Measurements from ENCODE around the gene EEF1B2.

DNA sequence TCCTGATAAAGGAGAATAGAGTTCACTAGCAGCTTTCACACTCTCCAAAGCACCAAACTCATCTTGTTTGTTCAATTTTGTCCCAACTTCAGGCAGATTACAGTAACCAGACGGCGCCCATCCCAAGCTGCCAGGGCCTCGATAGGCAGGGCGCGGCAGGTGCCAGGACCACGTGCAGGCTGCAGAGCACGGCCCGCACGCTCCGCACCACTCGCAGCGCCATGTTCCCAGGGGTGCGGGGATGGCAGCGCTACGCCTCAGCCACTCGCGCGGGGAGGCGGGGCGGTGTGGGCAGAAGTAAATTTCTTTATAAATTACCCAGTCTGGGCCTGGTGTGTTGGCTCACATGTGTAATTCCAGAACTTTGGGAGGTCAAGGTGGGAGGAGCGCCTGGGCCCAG lies 43.4 kb upstream of the EEF1B2 start:
- no peak for TF ChIP-seq CEBPB (IDR thresholded peaks at IDR 0.05)
- no peak for TF ChIP-seq ZBTB7A (IDR thresholded peaks at IDR 0.05; ENCODE audit: low read depth)
- no peak for TF ChIP-seq YY1 (IDR thresholded peaks at IDR 0.05; ENCODE audit: low read depth)
- TF ChIP-seq EP300 (IDR thresholded peaks at IDR 0.05; ENCODE audit: borderline replicate concordance) = no peak
- TF ChIP-seq TAF1 (IDR thresholded peaks at IDR 0.05; ENCODE audit: low read depth) = no peak
- TF ChIP-seq, protein P1, sequence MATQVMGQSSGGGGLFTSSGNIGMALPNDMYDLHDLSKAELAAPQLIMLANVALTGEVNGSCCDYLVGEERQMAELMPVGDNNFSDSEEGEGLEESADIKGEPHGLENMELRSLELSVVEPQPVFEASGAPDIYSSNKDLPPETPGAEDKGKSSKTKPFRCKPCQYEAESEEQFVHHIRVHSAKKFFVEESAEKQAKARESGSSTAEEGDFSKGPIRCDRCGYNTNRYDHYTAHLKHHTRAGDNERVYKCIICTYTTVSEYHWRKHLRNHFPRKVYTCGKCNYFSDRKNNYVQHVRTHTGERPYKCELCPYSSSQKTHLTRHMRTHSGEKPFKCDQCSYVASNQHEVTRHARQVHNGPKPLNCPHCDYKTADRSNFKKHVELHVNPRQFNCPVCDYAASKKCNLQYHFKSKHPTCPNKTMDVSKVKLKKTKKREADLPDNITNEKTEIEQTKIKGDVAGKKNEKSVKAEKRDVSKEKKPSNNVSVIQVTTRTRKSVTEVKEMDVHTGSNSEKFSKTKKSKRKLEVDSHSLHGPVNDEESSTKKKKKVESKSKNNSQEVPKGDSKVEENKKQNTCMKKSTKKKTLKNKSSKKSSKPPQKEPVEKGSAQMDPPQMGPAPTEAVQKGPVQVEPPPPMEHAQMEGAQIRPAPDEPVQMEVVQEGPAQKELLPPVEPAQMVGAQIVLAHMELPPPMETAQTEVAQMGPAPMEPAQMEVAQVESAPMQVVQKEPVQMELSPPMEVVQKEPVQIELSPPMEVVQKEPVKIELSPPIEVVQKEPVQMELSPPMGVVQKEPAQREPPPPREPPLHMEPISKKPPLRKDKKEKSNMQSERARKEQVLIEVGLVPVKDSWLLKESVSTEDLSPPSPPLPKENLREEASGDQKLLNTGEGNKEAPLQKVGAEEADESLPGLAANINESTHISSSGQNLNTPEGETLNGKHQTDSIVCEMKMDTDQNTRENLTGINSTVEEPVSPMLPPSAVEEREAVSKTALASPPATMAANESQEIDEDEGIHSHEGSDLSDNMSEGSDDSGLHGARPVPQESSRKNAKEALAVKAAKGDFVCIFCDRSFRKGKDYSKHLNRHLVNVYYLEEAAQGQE (IDR thresholded peaks at IDR 0.05; ENCODE audit: low read depth) = no peak
- TF ChIP-seq, protein P2, sequence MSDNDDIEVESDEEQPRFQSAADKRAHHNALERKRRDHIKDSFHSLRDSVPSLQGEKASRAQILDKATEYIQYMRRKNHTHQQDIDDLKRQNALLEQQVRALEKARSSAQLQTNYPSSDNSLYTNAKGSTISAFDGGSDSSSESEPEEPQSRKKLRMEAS (IDR thresholded peaks at IDR 0.05) = no peak
- TF ChIP-seq EGR1 (IDR thresholded peaks at IDR 0.05) = no peak
- no peak for TF ChIP-seq TCF12 (IDR thresholded peaks at IDR 0.05; ENCODE audit: low read depth)
